ENCODE data around the gene E2F6. TPM values are rescaled to one million over a fixed set of nuclear protein-coding genes. Genes with fewer than 3 reads are reported as not detected.

E2F6 gene
- polyA plus RNA-seq, 5 donors, result 18.5 to 21.3 (median 19.2) TPM

DNA sequence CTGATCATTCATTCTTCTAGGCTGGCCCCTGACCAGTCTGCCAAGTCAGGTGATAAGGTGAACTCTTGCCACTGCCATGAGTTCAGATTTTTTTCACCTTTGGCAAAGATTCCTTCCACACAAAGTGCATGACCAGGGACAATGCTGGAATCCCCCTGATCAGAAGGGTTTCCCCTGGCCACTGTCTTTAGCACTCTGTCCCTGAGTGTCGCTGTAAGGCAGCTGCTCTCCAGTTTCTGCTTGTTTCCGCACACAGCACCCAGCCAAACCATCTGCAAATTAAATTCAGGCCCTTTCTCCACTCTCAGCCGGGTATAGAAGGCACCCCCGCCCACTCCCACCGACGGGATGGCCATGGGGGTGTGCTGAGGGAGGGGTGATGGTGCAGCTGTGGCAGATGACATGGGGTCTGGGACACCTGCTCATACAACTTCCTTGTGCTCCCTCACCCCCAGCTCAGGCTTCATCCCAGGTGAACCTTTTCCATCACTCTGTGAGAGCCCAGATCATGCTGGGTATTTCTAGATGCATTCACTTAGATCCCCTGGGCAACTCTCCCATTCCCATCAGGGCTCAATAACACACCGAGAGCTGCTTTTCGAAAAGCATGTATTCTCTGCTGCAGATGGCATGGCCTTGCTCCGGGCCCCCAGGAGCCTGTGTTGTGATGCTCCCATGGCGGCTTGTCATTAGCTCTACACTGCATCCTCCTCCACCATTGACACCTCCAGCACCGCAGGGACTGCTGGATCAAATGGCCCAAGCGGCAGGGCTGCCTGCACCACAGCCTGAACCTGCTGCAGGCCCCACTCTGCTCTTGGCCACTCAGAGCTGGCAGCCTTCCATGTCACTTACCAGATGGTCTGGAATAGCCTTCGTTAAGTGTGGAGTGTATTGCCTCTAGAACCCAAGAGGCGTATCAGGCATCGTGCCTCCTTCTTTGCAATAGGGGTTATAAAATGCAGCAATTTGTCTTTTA, 69.2 kb downstream of the E2F6 start:
- DNase-seq, result no peak

DNA sequence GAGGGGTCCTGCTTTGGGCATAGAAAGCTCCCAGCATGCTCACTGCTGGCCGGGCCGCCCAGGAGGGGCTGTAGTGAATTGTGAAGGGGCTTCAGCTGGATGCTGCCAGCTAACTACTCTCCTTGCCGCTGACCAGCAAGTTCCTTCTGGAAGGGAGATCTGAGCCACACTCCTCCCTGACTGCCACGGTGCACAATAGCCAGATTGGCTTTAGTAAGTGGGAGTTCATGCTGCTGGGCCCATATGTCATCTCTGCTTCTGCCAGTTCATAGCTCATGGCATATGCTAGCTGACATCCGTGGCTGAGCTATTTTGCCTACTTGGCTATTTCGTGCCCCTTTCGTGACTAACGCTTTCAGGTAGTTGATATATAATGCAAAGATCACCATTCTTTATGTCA, 69.9 kb downstream of the E2F6 start:
- DNase-seq, result no peak

DNA sequence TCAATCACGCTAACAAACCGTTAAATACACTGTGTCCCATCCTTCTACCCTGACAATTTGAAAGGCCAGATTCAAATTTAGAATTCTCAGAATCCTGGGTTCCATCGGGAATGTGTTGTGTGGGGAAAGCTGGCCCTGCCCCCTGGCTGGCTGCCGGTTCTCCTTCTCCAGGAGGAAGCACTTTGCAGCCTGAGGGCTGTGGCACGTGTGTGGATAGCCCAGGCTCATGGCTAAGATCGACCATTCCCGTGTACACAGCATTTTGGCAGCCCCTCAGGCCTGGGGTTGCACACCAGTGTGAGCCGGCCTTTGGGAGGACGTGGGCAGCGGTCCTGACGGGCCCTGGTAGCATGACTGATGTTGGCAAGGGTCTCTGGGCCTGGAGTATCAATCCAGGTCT, 70.6 kb downstream of the E2F6 start:
- no peak for DNase-seq

Other genes starting within 250 kb of the E2F6 start
- gene ROCK2, start 121.5 kb downstream of the E2F6 start, polyA plus RNA-seq (ENCODE audit: insufficient read depth in 1 of 5, insufficient read length in 5 of 5, low replicate concordance in 1 of 5), result 10 to 100 TPM; 33.1 to 65.9 (median 58.7) TPM
- gene GREB1, start 67.9 kb upstream of the E2F6 start, polyA plus RNA-seq (ENCODE audit: insufficient read depth in 1 of 5, insufficient read length in 5 of 5, low replicate concordance in 1 of 5), result 10 to 100 TPM; 10.0 to 18.5 (median 13.2) TPM
- gene NTSR2, start 204.0 kb upstream of the E2F6 start, polyA plus RNA-seq (ENCODE audit: insufficient read depth in 1 of 5, insufficient read length in 5 of 5, low replicate concordance in 1 of 5), result not detected

Data from right lung (tissue), 5 donors.